Measurements from ENCODE around the gene PGR. TPM values are rescaled to one million over a fixed set of nuclear protein-coding genes. Genes with fewer than 3 reads are reported as not detected.
A peak's percentile ranks its signal among the peaks of the same experiment; 100 is the strongest.

Gene PGR
- total RNA-seq (not detected), polyA plus RNA-seq (not detected)

DNA sequence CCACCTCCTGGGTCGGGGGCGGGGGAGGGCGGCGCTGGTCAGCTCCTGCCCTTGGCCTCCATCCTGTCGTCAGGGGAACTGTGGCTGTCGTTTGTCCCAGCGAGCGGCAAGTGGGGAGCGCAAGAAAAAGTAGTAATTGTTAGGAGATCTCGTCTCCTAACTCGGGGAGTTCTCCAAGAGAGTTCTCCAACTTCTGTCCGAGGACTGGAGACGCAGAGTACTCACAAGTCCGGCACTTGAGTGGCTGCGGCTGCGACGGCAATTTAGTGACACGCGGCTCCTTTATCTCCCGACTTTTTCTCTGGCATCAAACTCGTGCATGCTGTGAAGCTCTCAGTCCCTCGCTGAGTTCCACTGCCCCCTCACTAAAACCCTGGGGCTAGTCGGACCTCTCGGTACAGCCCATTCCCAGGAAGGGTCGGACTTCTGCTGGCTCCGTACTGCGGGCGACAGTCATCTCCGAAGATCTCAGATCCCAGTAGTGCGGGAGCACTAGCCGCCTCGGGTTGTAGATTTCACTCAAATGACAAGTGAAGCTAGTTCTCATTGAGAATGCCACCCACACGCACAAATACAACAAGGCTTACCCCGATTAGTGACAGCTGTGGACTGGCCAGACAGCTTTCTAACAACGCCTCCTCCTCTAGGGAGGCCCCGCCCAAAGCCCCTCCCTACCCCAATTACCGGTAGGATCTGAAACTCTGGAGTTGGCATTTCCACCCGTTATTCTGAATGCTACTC, at the start of gene PGR:
TSS of gene PGR (minus strand) at position 611 of the 741 bp plus-strand sequence. CDS start 743 bp downstream, outside the sequence.
- POLR2A ChIA-PET (ENCODE audit: partially characterized antibody), result no interaction called here

GRCh38 chr11:101176381-101176780, 46.8 kb upstream of the PGR start:
- H3K36me3 ChIP-seq (ENCODE audit: insufficient read depth, low read length), result no peaks in the 10 kb centered on the region
- intact Hi-C loops (cut with micrococcal nuclease), result no loop called here
- Mint-ChIP-seq H3K9me3 (peaks cover 0 to 9% (median 4%) of the 10 kb centered on the region in 8 donors), H3K27me3 (no peaks in the 10 kb centered on the region), H3K4me3 (no peak overlapping the region), H3K4me1 (no peaks in the 10 kb centered on the region), H3K27ac (no peak overlapping the region), H3K36me3 (no peaks in the 10 kb centered on the region)
- ChIA-PET CTCF (ENCODE audit: partially characterized antibody) (no interaction called here), POLR2A (ENCODE audit: partially characterized antibody) (no interaction called here)
- H3K27ac ChIP-seq (ENCODE audit: low read depth, low read length), result no peak overlapping the region
- no peaks in the 10 kb centered on the region for H3K27me3 ChIP-seq (ENCODE audit: insufficient read depth, low read length)
- H3K9me3 ChIP-seq (ENCODE audit: control insufficient read depth in 1 of 2, low read length in 2 of 2), result no peaks in the 10 kb centered on the region
- H3K4me1 ChIP-seq (ENCODE audit: insufficient read depth, low read length), result no peaks in the 10 kb centered on the region
- no peak for DNase-seq
- no peak overlapping the region for H3K4me3 ChIP-seq (ENCODE audit: low read length in 2 of 2)

More for the DNA sequence above, at the start of gene PGR:
- Histone ChIP-seq H3K36me3 (ENCODE audit: insufficient read depth, low read length) (no peaks in the 10 kb centered on the region), H3K27me3 (ENCODE audit: insufficient read depth, low read length) (peaks cover 8% of the 10 kb centered on the region), H3K4me3 (ENCODE audit: low read length in 2 of 2) (no peak within 1 kb of the TSS), H3K9me3 (ENCODE audit: control insufficient read depth in 1 of 2, low read length in 2 of 2) (no peaks in the 10 kb centered on the region), H3K27ac (ENCODE audit: low read depth, low read length) (no peak within 1 kb of the TSS), H3K4me1 (ENCODE audit: insufficient read depth, low read length) (no peaks in the 10 kb centered on the region)
- peak in 1 of 5 donors; percentile 9 for DNase-seq
- H3K4me3 Mint-ChIP-seq, result no peak within 1 kb of the TSS
- H3K27ac Mint-ChIP-seq, result no peak within 1 kb of the TSS
- intact Hi-C loops (cut with micrococcal nuclease), result no loop called here
- H3K27me3 Mint-ChIP-seq, result peaks cover 15 to 19% of the 10 kb centered on the region in 2 donors
- H3K36me3 Mint-ChIP-seq, result peaks cover 0 to 3% of the 10 kb centered on the region in 2 donors
- peaks cover 0 to 25% (median 11%) of the 10 kb centered on the region in 8 donors for H3K9me3 Mint-ChIP-seq
- CTCF ChIA-PET (ENCODE audit: partially characterized antibody), result no interaction called here
- peaks cover 0 to 1% (median 0%) of the 10 kb centered on the region in 4 donors for H3K4me1 Mint-ChIP-seq

GRCh38 chr11:101169944-101170343, 40.3 kb upstream of the PGR start:
- no peaks in the 10 kb centered on the region for H3K4me1 Mint-ChIP-seq
- no peaks in the 10 kb centered on the region for H3K27me3 Mint-ChIP-seq
- intact Hi-C loops (cut with micrococcal nuclease), result no loop called here
- POLR2A ChIA-PET (ENCODE audit: partially characterized antibody), result no interaction called here
- CTCF ChIA-PET (ENCODE audit: partially characterized antibody), result interaction anchor here (1.0 kb wide), 1 partner anchor 15 kb away, joined by 3 read pairs; no protein-coding TSS in a partner anchor
- H3K9me3 ChIP-seq (ENCODE audit: control insufficient read depth in 1 of 2, low read length in 2 of 2), result peaks cover 0 to 7% of the 10 kb centered on the region in 2 donors
- no peaks in the 10 kb centered on the region for H3K4me1 ChIP-seq (ENCODE audit: insufficient read depth, low read length)
- DNase-seq, result no peak
- H3K4me3 Mint-ChIP-seq, result no peak overlapping the region
- H3K36me3 Mint-ChIP-seq, result no peaks in the 10 kb centered on the region
- H3K27ac ChIP-seq (ENCODE audit: low read depth, low read length), result no peak overlapping the region
- H3K4me3 ChIP-seq (ENCODE audit: low read length in 2 of 2), result no peak overlapping the region
- no peaks in the 10 kb centered on the region for H3K27me3 ChIP-seq (ENCODE audit: insufficient read depth, low read length)
- peaks cover 2 to 27% (median 13%) of the 10 kb centered on the region in 8 donors for H3K9me3 Mint-ChIP-seq
- H3K36me3 ChIP-seq (ENCODE audit: insufficient read depth, low read length), result no peaks in the 10 kb centered on the region
- H3K27ac Mint-ChIP-seq, result no peak overlapping the region

DNA sequence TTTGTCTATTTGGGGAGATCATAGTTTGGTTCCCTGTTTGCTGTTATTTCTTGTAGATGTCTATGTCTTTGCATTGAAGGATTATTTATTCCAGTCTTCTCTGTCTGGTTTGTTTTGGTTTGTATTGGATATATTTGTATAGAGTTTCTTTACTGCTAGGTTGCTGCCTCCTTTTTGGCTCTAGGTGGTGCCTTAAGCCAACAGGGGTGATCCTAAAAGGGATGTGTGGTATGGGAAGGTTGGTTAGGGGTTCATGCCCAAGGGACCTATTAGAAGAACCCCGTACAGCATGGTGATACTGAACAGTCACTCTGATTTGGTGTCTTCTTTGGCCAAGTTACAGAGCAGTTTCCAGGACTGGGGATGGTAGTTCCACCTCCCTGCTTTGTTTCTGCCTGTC, 36.4 kb upstream of the PGR start:
- intact Hi-C loops (cut with micrococcal nuclease), result no loop called here
- ChIA-PET POLR2A (ENCODE audit: partially characterized antibody) (no interaction called here), CTCF (ENCODE audit: partially characterized antibody) (no interaction called here)
- DNase-seq, result no peak
- Histone ChIP-seq H3K9me3 (ENCODE audit: control insufficient read depth in 1 of 2, low read length in 2 of 2) (peaks cover 0 to 7% of the 10 kb centered on the region in 2 donors), H3K36me3 (ENCODE audit: insufficient read depth, low read length) (no peaks in the 10 kb centered on the region), H3K27ac (ENCODE audit: low read depth, low read length) (no peak overlapping the region), H3K27me3 (ENCODE audit: insufficient read depth, low read length) (no peaks in the 10 kb centered on the region), H3K4me1 (ENCODE audit: insufficient read depth, low read length) (no peaks in the 10 kb centered on the region), H3K4me3 (ENCODE audit: low read length in 2 of 2) (no peak overlapping the region)
- Mint-ChIP-seq H3K27ac (no peak overlapping the region), H3K9me3 (peaks cover 6 to 27% (median 15%) of the 10 kb centered on the region in 8 donors), H3K4me3 (no peak overlapping the region), H3K27me3 (no peaks in the 10 kb centered on the region), H3K36me3 (no peaks in the 10 kb centered on the region), H3K4me1 (no peaks in the 10 kb centered on the region)

GRCh38 chr11:101158119-101158518, 28.5 kb upstream of the PGR start:
- Histone ChIP-seq H3K27ac (ENCODE audit: low read depth, low read length) (no peak overlapping the region), H3K27me3 (ENCODE audit: insufficient read depth, low read length) (no peaks in the 10 kb centered on the region), H3K4me1 (ENCODE audit: insufficient read depth, low read length) (no peaks in the 10 kb centered on the region), H3K9me3 (ENCODE audit: control insufficient read depth in 1 of 2, low read length in 2 of 2) (no peaks in the 10 kb centered on the region), H3K4me3 (ENCODE audit: low read length in 2 of 2) (no peak overlapping the region), H3K36me3 (ENCODE audit: insufficient read depth, low read length) (no peaks in the 10 kb centered on the region)
- POLR2A ChIA-PET (ENCODE audit: partially characterized antibody), result no interaction called here
- H3K27me3 Mint-ChIP-seq, result no peaks in the 10 kb centered on the region
- H3K4me3 Mint-ChIP-seq, result no peak overlapping the region
- intact Hi-C loops (cut with micrococcal nuclease), result no loop called here
- H3K9me3 Mint-ChIP-seq, result peaks cover 4 to 35% (median 12%) of the 10 kb centered on the region in 8 donors
- H3K27ac Mint-ChIP-seq, result no peak overlapping the region
- no peaks in the 10 kb centered on the region for H3K4me1 Mint-ChIP-seq
- DNase-seq, result no peak
- H3K36me3 Mint-ChIP-seq, result no peaks in the 10 kb centered on the region
- CTCF ChIA-PET (ENCODE audit: partially characterized antibody), result no interaction called here

GRCh38 chr11:101138245-101138930, 8.8 kb upstream of the PGR start:
- Mint-ChIP-seq H3K4me3 (no peak overlapping the region), H3K36me3 (no peaks in the 10 kb centered on the region), H3K27me3 (no peaks in the 10 kb centered on the region), H3K4me1 (no peaks in the 10 kb centered on the region), H3K27ac (no peak overlapping the region), H3K9me3 (peaks cover 0 to 8% (median 2%) of the 10 kb centered on the region in 8 donors)
- ChIA-PET CTCF (ENCODE audit: partially characterized antibody) (no interaction called here), POLR2A (ENCODE audit: partially characterized antibody) (no interaction called here)
- H3K27ac ChIP-seq (ENCODE audit: low read depth, low read length), result no peak overlapping the region
- H3K4me3 ChIP-seq (ENCODE audit: low read length in 2 of 2), result no peak overlapping the region
- no peak for DNase-seq
- no peaks in the 10 kb centered on the region for H3K27me3 ChIP-seq (ENCODE audit: insufficient read depth, low read length)
- H3K9me3 ChIP-seq (ENCODE audit: control insufficient read depth in 1 of 2, low read length in 2 of 2), result no peaks in the 10 kb centered on the region
- no peaks in the 10 kb centered on the region for H3K36me3 ChIP-seq (ENCODE audit: insufficient read depth, low read length)
- intact Hi-C loops (cut with micrococcal nuclease), result no loop called here
- no peaks in the 10 kb centered on the region for H3K4me1 ChIP-seq (ENCODE audit: insufficient read depth, low read length)

- H3K27ac ChIP-seq (ENCODE audit: low read depth, low read length), result no peak overlapping the region
- H3K36me3 ChIP-seq (ENCODE audit: insufficient read depth, low read length), result no peaks in the 10 kb centered on the region
- Mint-ChIP-seq H3K27ac (no peak overlapping the region), H3K4me3 (no peak overlapping the region), H3K27me3 (peaks cover 8 to 12% of the 10 kb centered on the region in 2 donors), H3K9me3 (peaks cover 0 to 18% (median 10%) of the 10 kb centered on the region in 8 donors), H3K4me1 (no peaks in the 10 kb centered on the region), H3K36me3 (no peaks in the 10 kb centered on the region)
- POLR2A ChIA-PET (ENCODE audit: partially characterized antibody), result no interaction called here
- H3K27me3 ChIP-seq (ENCODE audit: insufficient read depth, low read length), result peaks cover 4% of the 10 kb centered on the region
- H3K9me3 ChIP-seq (ENCODE audit: control insufficient read depth in 1 of 2, low read length in 2 of 2), result no peaks in the 10 kb centered on the region
- intact Hi-C loops (cut with micrococcal nuclease), result no loop called here
- CTCF ChIA-PET (ENCODE audit: partially characterized antibody), result no interaction called here
- H3K4me3 ChIP-seq (ENCODE audit: low read length in 2 of 2), result no peak overlapping the region
- no peaks in the 10 kb centered on the region for H3K4me1 ChIP-seq (ENCODE audit: insufficient read depth, low read length)
- DNase-seq, result no peak
These were observed 3.6 kb upstream of the PGR start for GRCh38 chr11:101133190-101133589.
